Stimulated activated CD4-positive, alpha-beta T cell treated with anti-CD3 and anti-CD28 coated beads, Interleukin-12 subunit alpha, Interleukin-12 subunit beta, amount 100 ng/mL, for 24 hours (primary cell): ENCODE data around the gene RNF213.

Experiments
- DNase-seq, 2 experiments: peaks; one replicate each; pipeline ENCODE4 v3.0.0-alpha.2; 2020; ENCODE audit warnings: low read depth in 2 of 2

Gene RNF213

DNA sequence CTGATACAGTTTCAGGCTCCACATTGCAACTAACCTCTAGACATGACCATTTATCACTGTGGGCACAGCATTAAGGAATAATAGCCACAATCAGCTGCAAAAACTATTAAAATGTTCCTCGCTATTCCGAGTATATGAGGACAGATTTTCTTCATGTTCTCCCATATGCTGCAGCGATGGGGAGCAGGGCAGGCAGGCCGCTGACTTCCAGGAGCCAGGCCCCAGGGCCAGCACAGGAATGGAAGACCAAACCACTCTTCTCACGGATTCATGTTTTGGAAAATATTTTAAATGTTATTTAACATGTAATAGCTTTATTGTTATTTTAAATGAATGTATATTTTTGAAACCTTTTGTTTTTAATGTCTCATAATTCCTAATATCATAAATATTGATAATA is 110.5 kb downstream of the RNF213 start:
- DNase-seq, result no peak

DNA sequence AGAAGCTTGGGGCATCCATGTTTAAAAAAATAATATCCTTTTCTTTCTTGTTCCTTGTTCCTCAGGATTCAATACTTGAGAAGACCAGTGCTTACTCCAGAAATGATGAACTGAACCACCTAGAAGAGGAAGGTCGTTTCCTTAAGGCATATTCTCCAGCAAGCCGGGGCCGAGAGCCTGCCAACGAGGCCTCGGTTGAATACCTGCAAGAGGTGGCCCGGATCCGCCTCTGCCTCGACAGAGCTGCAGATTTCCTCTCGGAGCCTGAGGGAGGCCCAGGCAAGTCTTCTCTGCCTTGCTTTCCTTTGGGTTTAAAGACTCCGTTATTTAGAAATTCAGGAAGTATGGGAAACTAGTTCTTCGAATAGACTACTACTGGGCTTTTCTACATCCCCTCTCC is 111.8 kb downstream of the RNF213 start:
- DNase-seq, result no peak

DNA sequence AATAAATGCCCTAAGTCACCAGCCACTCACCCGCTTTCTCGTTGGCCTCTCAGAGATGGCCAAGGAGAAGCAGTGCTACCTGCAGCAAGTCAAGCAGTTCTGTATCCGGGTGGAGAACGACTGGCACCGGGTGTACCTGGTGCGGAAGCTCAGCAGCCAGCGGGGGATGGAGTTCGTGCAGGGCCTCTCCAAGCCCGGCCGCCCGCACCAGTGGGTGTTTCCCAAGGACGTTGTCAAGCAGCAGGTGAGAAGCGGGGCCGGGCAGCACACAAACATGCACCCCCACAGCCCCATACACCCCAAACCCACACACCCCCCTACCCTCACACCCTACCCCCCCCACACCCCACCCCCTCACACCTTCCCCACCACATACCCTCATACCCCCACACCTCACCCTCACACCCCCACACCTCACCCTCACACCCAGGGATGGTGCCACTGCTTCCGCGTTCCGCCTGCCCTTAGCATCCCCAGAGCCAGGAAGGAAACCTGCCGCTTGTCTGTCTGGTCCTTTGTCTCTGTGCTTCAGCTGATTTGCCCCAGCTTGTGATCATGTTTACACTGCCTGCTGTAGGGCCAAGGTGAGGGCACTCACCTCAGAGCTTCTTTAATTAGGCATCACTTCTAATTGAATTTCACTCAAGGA is 112.4 kb downstream of the RNF213 start:
- no peak for DNase-seq

DNA sequence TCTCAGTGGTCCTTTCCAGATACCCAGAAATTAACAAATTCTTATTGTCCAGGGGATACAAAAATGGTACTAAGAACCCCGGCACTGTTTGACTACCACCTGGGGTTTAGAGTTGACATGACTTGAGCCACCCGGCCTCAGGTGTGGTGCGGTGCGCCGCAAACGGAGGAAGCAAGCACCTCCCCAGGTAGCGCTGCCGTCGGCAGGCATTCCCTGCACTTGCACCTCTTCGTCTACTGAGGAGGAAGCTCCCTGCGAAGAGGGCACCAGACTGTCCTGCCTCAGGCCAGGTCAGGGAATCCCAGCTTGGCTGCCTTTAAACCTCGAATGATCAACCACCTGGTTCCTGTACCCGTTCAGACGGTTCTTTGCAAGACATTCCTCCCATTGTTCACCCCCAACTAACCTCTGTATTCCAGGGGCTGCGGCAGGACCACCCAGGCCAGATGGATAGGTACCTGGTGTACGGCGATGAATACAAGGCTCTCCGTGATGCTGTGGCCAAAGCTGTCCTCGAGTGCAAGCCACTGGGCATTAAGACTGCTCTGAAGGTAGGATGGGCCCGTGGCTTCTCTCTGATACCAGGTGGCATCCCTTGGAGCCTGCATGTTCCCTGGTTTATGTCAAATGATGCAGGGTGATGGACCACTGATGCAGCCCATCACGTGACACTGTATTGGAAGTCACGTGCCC is 113.5 kb downstream of the RNF213 start:
- DNase-seq, result no peak

DNA sequence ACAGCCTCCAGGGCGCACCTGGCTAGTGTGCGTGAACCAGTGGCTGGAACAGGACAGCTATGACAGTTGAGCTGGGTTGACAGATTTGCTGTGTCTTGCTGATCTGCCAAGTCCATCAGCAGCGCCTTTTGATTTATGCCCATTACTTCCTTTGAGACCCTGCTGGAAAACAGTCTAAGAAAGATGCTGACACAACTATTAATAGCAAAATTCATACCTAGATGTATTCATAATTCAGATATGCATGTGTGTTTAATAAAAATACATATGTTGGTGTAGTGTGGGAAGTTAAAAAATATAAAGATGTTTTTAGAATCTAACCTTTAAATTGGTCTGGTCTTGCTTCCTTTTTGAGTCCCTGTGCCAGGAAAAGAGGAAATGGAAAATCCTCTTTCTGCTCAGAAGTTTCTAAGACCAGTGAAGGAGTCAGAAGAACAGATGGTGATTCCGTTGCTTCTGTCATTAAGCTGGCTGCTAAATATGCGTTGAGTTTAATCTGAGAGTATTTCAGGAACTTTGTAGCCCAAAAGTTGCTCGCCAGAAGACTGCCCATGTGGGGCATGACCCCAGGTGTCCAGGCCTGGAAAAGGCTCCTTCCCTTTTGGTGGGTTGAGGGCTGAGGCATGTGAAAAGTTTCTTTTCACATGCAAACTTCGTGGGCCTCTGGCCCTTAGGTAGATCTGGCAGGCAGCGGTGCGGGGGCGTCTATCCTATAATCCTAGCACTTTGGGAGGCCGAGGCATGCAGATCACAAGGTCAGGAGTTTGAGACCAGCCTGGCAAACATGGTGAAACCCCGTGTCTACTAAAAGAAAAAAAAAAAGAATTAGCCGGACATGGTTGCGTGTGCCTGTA is 114.3 kb downstream of the RNF213 start:
- no peak for DNase-seq

DNA sequence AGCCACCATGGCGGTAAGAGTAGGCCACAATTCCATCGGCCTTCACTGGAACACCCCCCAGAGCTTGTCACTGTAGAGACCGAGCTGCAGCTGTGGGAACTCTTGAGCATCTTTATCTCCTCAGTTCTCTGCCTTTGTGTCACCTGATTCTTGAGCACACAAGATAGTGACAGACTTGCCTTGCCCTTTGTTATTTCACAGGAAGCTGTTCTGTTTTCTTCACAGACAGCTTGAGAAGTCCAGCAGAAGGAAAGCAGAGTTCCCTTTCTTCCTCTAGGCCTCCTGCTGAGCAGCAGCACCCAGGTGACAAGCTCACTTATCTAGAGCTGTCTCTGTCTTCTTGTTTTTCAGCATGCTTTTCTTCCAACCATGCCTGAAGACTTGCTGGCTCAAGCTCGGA is 115.9 kb downstream of the RNF213 start:
- no peak for DNase-seq

DNA sequence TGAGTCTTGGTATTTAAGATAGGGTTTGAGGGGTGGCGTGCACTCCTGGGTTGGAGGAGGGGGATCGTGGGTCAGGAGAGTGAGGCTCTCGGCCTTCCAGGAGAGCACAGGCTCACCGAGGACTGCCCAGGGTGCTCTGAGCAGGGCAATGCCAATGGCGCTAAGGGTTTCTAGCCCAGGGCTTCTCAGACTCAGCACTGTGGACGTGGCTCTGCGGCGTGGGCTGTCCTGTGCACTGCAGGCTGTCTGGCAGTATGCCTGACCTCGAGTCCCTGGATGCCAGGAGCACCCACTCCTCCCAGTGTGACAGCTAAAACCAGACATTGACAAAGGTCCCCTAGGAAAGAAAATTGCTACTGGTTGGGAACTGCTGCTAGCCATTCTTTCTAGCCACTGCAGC is 117.1 kb downstream of the RNF213 start:
- DNase-seq, result no peak

DNA sequence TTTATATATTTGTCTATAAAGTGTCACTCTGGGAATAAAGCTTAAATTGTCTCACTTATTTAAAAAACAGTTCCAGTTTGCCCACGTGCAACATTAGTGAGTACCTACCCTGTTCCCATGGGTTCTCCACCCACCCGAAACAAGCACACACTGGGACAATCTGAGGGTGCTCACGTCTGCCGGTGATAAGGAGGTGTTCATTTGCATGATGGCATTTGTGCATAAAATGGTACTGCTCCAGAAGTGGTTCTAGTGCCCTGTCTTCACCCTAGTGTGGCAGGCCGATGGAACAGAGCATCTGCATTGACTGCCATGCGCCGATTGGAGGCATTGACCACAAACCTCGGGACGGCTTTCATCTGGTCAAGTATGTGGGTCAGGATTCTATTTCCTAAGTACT is 118.7 kb downstream of the RNF213 start:
- no peak for DNase-seq

DNA sequence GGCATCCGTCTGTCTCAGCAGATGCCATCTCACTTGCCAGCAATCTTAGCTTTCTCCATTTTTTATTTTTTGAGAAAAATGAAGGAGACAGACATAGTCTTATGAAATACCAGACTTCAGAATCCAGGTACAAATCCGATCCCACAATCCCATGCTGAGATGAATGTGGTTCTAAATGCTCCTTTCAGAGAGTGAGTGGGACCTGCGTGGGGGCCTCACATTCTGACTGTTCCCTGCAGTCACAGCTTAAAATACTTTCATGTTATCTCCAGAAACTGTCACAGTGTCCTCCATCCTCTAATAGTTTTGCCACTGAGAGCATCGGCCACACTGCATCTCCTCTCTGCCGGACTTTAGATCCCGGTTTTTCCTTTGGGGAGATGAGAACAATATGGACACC is 119.4 kb downstream of the RNF213 start:
- DNase-seq, result no peak

DNA sequence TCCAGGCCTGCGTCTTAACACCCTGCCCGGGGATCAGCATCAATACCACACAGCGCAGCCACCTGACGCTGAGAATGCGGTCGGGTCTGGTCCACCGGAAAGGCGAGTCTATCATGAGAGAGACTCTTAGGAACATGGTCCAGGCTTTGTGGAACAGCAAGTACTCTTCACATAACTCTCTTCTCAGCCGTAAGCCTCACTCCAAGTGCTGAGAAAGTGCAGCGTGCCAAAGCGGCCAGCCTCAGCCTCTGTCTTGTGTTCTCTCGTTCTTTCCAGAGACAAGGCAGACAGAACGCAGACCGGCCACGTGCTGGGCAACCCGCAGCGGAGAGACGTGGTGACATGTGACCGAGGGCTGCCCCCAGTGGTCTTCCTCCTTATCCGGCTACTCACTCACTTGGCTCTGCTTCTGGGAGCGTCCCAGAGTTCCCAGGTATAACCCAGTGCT is 119.9 kb downstream of the RNF213 start:
- no peak for DNase-seq

DNA sequence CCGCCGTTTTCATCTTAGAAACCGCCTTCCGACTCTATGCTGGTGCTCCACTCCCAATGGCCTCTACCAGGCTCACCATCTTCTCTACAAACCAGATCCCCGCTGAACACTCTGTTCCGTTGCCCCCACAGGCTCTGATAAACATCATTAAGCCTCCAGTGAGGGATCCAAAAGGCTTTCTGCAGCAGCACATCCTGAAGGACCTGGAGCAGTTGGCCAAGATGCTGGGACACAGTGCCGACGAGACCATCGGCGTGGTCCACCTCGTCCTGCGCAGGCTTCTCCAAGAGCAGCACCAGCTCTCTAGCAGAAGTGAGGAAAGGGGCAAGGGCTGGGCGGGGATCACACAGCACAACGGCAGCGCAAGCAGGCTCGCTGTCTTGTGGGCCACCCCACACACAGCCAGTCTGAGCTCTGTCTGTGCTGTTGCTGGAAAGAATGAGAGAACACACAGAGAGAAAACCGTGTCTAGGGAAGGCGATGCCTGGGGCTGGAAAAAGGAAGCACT is 120.8 kb downstream of the RNF213 start:
- DNase-seq, result no peak

DNA sequence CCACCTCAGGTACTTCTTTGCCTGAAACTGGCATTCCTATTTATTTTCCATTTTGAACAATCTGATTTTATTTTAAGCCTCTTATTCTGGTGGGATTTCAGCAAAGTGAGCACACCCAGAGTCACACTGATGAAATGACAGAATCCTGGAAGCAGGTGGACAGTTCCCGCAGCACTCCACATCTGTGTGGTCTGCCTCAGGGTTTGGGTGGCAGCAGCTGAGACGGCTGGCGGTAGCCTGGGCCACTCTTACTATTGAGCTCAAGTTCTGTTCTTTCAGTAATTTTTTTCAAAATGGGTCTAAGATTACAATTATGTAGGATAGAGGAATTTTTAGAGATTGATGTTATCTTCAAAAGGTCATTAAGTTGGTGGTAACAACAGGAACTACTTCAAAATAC is 121.8 kb downstream of the RNF213 start:
- no peak for DNase-seq

DNA sequence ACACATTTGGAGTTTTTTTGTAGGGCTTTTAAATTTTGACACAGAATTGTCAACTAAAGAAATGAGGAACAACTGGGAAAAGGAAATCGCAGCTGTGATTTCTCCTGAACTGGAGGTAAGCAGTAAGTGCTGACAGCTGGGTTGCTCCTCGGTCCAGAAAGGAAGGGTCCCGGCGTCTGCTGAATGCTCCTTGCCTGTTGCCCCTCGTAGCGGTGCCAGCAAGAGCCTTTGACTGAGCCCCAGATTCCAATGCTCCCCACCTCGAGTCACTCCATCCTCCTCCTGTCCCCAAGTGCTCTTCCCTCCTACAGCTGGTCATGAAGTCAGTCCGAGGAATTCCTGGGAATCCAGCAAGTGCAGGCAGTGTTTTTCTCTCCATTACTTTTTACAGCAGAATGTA is 122.3 kb downstream of the RNF213 start:
- no peak for DNase-seq

DNA sequence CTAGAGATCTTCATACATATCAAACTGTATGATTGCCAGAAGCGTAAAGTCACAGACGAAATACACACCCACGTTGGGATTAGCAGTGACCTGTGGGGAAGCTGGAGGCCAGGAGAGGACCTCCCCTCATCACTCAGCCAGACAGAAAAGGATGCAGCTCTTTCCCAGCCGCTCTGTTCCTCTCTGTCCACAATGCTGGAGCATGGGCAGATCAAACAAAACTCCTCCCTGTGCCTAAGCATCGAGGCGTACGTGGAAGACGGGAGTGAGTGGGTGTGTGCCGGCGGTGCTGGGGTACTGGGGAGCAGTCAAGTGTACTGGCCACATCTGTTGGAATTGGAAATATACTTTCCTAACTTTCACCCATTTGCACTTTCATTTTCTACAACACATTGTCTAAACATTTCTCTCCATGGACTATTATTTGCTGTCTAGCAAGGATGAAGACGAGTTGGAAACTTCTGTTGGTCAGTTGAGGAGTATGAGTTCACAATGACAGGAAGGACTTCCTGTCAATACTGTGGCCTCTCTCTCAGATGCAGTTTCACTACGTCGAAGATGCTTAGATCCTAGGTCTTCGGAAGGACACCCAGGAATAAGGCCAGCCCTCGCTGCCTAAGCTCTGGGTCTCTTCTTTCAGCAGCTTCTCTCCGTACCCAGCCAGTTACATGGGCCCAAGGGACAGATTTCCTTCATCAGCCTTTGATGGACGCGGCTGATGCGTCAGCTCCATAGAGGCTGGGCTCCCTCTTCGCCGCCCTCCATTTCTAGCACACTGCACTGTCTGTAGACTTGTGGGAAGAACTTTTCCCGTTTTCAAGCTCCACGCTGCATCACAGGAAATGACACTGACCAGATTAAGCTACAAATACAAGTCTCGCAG is 123.7 kb downstream of the RNF213 start:
- no peak for DNase-seq

DNA sequence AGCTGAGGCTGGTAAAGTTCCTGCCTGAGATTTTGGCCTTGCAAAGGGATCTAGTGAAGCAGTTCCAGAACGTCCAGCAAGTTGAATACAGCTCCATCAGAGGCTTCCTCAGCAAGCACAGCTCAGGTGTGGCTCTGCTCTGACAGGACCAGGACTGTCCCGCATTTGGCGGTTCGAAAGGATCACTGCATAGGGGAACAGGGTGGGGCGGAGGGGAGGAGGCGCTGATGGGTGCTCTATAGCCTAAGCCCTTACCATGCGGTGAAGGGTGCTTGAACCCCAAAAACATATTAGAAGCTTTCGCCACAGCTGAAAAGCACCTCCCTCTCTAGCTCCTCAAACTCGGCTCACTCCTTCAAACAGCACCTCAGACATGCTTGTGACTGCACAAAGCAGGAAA is 124.4 kb downstream of the RNF213 start:
- no peak for DNase-seq

DNA sequence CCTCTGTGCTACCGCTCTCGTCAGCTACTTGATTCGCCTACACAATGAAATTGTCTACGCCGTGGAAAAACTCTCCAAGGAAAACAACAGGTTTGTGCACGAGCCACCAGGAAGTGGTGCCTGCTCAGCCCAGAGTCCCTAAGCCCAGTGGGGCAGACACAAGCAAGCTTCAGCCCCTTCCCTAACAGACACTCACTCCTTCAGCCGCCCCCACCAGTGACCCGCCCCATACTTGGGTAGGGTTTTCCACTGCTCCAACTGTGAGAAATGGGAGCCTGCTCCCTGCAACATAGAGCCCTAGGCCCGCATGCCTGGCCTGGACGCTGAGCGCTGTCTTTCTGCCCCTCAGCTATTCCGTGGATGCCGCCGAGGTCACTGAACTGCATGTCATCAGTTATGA is 125.7 kb downstream of the RNF213 start:
- no peak for DNase-seq

DNA sequence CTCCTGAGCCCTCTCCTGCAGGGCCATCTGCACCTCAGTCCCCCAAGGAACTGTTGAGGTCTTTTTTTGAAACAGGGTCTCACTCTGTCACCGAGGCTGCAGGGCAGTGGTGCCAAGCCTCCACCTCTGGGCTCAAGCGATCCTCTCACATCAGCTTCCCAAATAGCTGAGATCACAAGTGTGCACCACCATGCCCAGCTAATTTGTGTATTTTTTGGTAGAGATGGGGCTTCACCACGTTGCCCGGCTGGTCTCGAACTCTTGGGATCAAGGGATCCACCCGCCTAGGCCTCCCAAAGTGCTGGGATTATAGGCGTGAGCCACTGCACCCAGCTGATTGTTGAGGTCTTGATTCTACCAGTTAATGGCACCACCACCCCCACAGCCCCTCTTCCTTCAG is 126.4 kb downstream of the RNF213 start:
- DNase-seq, result no peak

DNA sequence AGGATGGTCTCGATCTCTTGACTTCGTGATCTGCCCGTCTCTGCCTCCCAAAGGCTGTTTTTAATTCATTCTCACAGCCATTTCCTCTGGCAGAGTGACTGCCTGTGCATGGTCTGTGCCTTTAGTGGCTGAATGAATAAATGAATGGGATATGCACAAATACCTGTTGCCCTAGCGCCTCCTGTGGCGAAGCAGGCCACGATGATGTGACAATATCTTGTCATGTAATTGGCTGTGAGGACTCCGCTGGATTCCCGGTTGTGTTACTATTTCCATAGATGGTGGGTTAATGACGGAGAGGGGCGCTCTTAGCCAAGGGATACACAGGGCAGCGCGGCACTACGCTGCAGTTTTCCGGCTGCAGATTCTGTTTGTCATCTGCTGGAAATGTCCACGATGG is 127.5 kb downstream of the RNF213 start:
- DNase-seq, result no peak

DNA sequence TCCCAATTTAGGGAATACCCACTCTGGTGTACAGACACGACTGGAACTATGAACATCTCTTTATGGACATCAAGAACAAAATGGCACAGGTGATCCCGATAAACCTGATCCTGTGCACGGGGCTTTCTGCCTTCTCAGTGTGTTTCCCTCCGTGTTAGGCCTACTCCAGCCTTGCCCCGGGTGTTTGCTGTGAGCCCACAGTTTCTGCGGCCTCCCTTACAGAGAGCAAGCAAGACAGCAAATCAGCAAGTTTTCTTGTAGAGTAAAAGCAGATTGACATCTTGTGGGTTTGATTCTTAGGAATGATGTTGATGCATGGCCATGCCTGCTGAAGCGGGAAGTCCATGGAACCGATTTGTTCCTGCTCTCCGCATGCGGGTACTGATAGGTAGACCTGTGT is 127.9 kb downstream of the RNF213 start:
- no peak for DNase-seq

DNA sequence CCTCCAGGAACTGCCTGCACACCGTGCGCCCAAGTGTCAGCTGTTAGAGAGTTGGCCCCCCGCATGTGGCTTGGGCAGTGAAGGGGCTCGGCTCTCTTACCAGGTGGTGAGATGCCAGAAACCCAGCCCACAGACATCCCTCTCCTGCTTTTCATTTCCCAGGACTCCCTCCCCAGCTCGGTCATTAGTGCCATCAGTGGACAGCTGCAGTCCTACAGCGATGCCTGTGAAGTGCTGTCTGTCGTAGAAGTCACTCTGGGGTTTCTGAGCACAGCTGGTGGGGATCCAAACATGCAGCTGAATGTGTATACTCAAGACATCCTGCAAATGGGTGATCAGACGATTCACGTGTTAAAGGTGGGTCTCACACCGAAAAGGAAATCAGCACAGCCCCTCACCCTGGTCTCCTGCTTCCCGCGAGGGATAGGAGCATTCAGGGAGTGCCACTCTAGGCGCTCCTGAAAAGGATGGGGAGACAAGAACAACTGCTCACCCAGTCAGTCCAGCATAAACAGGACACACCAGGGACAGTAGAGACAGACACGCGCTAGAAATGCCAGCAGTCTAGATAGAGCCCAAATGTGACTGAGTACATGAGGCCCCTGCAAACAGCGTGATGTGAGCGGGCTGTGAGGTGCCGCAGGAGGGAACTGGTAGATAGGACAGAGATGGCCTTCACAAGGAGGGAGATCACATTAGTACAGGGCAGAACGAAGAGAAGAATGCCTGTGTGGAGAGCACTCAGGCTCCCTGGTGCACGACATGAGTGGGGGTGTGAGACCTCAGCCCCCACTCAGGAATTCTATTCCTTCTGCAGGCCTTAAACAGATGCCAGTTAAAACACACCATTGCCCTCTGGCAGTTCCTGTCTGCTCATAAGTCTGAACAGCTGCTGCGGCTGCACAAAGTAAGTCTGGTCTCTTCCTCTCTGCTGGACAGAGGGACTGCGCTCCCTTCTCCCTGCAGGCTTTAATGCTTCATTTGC is 128.7 kb downstream of the RNF213 start:
- DNase-seq, result no peak
